8988T (cell line): Measurements from ENCODE around the gene LOXHD1.
A peak's percentile ranks its signal among the peaks of the same experiment; 100 is the strongest.

Experiments used
- DNase-seq: peaks from one replicate; pipeline ENCODE4 v3.0.0; 2011

Gene LOXHD1

DNA sequence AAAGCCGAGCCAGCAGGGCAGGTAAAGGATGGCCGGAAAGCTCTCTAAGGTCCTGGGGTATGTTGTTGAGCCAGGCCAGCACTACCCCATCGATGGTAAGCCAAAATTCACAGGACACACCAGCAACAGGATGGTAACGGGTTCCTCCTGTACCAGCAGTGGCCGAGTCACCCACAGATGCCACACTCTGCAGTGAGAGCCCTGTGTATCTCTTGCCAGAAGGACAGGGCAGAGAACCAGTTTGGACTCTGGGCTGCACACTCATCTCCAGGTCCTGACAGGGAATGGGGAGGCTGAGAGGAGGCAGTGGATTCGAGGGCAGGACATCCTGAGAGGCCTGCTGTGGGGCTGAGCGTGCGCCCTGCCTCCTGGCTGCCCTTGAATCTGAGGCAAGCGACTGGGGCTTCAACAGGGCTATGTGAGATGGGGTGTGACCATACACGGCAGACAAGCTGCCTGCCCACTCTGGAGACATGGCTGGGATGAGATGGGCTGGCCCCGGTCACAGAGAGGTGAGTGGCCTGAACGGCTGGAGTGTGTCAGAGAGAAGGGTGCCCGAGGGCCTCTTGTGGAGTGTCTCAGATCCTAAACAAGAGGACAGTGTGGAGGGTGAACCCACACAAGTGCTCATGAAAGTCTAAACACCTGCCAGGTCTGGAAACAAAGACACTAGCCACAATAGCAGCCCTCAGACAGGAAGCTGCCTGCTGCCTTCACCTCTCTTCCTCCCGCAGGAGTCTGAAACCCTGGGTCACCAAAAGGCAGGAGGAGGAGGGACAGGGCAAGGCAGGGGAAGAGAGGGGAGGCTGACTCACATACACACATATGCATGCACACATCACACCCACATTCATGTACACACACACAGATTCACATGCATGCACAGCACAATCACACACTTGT, 182.3 kb downstream of the LOXHD1 start:
- DNase-seq, result no peak

DNA sequence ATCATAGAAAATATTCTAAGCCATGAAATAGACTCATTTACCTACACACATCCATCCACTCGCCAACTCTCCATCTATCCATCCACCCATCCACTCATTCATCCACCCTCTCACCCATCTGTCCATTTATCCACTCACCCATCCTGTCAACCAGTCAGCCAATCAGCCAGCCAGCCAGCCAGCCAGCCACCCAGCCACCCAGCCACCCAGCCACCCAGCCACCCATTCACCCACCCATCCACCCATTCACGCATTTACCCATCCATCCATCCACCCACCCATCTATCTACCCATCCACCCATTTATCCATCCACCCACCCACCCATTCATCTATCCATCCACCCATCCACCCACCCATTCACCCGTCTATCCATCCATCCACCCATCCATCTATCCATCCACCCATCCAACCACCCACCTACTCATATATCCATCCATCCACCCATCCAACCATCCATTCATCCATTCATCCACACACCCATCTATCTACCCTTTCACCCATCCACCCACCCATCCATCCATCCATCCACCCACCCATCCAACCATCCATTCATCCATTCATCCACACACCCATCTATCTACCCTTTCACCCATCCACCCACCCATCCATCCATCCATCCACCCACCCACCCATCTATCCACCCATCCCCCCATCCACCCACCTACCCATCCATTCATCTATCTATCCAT, 185.1 kb downstream of the LOXHD1 start:
- no peak for DNase-seq

DNA sequence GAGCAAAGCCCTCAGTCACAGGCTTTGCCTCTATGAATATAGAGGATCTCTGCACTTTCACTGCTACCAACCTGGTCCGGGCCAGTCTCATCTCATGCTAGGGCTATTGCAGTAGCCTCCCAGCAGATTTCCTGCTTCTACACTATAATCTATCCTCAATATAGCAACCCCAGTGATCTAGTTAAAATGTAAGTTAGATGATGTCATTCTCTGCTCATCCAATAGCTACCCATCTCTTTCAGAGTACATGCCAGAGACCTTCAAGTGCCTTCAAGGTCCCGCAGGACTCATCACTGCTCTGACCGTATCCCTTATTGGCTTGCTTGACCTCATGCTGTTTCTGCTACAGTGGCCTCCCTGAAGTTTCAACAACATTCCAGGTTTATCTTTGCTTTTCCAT, 186.3 kb downstream of the LOXHD1 start:
- DNase-seq, result no peak

DNA sequence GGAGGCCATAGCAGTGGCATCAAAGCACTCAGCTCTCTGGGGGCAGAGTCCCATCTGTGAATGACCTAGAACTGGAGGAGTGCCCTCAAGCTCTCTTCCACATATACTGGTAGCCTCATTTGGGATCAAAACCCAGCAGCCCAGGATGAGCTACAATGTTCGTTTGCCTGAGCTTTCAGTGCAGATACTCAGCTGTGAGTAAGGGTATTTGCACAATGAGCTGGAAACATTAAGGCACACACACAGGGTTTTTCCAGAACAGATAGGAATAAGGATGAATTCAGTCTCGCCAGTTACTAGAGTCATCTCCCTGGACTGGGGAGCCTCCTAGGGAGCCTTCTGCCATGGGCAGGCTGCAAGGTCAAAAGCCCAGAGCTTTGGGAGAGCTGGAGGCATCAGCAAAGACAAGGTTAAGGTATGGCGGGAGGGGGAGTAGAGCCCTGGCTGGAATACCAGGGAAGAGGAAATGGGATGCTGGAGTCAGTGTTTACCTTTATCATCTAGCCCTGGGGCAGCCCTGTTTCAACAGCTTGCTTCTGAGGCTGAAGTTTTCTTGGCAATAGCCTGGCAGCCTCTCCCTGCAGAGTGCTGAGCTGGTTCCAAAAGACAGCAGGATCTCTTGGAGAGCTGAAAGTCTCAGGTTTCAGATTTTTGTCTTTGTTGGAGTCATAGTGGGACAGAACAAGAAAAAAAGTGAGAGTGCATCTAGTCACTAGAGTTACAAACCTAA, 187.7 kb downstream of the LOXHD1 start:
- no peak for DNase-seq

GRCh38 chr18:46468426-46469180, 188.4 kb downstream of the LOXHD1 start:
- no peak for DNase-seq

DNA sequence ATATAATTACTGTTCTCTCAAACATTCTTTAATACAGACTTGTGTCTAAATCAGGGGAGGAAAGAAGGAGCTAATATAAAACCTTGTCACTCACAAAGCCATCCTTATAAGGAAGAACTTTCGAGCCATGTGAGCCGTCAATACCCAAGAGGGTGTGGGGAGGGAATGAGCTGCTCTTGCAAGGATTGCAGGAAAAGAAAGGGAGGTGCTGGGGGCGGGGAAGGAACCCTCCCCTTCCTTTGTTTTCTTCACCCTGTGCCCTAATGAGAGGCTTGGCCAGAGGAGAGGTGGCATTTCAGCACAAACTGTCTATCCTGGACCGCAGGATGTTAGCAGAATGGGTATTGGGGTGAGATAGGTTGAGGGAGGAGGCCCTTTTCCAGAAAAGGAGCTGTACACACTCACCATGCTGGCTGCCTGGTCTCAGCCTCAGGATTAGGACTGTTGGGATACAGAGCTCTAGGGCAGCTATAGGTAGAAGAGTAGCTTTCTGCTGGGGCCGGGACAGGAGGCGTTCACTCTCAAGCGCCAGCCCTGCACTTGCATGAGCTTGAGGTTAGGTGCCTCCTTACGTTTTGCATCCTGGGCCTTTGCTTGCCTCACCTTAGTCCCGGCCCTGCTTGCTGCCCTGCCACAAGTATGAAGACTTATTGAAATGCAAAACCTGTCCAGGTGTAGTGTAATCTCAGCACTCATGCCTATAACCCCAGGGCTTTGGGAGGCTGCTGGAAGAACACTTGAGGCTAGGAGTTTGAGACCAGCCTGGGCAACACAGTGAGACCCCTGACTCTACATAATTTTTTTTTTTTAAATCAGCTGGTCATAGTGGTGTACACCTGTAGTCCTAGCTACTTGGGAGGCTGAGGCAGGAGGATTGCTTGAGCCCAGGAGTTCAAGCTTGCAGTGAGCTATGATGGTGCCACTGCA, 190.5 kb downstream of the LOXHD1 start:
- DNase-seq, result no peak

DNA sequence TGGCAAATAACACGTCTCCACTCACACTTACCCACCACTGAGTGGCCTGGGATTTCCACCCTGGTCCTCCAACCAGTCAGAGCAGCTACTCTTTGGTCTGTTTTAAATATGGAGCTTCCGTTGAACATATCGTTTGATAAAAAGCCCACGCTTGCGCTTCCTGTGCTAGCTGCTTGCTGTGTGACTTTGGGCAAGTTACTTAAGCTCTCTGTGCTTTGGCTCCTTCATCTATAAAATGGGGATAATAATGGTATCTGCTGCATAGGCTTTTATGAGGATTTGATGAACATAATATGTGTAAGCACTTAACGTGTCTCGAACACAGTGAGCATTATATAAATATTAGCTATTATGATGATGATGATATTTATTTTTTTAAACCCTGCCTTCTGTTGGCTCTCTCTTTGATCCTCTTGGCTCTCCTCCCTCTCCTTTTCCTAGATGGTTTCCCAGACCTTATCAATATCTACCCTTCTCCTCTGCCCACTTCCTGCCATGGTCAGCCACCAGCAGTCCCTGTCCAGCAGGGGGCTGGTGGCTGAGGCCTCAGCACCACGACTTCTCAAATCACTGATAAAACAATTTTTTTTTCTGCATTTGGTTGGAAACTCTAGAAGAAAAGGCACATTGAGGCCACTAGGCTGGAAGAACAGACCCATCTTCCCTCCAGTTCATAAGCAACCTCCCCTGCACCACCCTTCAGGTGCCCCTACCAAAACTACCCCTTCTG, 191.9 kb downstream of the LOXHD1 start:
- no peak for DNase-seq

- no peak for DNase-seq
Observed at GRCh38 chr18:46462523-46462922, 194.5 kb downstream of the LOXHD1 start.

GRCh38 chr18:46461993-46462392, 195.0 kb downstream of the LOXHD1 start:
- DNase-seq, result no peak

GRCh38 chr18:46460754-46461153, 196.3 kb downstream of the LOXHD1 start:
- DNase-seq, result no peak

DNA sequence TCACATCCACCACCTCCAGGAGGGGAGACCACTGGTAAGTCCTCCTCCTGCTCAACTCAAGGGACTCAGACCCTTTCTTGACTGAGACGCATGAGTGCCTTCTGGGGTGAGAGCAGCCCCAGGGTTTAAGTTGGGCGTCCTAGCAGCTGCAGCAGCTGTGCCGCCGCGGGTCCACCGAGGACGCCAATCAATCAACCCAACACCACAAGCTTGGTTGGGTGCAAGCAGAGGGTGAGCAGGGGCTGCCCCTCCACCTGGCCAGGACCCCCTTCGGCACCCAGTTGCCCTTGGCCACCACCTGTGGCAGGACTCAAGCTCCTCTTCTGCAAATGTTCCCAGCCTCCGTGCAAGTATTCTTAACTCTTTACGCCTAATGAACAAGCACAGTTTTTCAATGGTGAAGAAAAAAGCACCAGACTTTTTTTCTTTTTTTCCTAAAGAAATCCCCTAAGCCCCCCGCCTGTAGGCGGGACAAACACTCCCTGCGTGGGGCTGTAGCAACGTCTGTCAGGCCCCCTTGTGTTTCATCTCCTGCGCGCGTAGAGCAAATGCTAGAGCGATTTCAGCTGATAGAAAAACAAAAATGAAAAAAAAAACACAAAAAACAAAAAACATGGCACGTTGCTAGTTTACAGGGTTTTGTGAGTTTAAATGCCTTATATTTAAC, 197.1 kb downstream of the LOXHD1 start:
- DNase-seq, result no peak

- DNase-seq, result no peak
Observed at GRCh38 chr18:46458472-46458871, 198.5 kb downstream of the LOXHD1 start.

- DNase-seq, result no peak
Observed at GRCh38 chr18:46456691-46457090, 200.3 kb downstream of the LOXHD1 start.

- DNase-seq, result peak; percentile 44
Observed at GRCh38 chr18:46452820-46453219, 204.2 kb downstream of the LOXHD1 start.

GRCh38 chr18:46449499-46449898, 207.5 kb downstream of the LOXHD1 start:
- DNase-seq, result no peak

DNA sequence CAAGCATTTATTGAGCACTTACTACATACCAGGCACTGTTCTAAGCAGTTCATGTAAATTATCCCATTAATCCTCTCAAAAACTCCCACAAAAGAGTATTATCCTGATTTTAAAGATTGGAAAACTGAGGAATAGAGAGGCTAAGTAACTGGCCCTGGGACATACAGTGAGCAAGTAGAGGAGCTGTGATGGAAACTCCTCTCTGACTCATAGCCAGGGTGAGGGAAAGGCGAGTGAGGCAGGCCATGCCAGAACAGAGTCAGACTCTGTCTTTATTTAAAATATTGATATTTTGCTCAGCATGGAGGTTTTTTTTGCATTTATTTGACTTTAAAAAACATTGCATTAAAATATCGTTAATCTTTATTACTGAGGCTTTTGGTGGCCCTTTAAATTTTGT, 208.0 kb downstream of the LOXHD1 start:
- no peak for DNase-seq

DNA sequence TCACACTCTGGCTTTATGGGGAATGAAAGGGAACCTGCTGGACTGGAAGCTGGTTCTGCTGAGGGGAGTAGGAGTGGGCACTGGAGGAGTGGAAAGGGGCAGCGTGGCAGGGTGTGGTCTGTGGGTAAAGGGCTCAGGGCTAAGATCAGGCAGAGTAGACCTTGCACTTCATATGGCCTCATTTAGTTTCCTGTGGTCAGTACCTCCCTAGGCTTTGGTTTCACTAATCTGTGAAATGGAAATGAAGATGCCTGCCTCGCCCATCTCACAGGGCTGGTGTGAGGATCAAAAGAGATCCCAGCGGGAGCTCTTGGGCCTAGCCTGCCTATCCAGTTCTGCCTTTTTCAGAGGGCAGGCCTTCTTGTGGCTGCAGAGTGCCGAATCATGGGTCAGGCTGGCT, 208.7 kb downstream of the LOXHD1 start:
- no peak for DNase-seq

DNA sequence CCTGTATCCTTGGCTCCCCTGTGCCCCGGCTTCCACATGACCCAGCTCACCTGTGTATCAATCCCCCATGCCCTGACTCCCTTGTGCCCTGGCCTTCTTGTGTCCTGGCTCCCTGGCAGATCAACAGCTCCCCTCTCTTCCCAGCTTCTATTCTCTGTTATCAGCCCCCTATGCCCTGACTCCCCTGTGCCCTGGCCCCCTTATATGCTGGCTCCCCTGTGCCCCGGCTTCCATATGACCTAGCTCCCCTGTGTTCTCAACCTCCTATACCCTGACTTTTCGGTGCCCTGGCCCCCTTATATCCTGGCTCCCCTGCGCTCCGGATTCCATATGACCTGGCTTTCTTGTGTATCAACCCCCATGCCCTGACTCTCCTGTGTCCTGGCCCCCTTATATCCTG, 209.2 kb downstream of the LOXHD1 start:
- no peak for DNase-seq

GRCh38 chr18:46447323-46447722, 209.7 kb downstream of the LOXHD1 start:
- no peak for DNase-seq

GRCh38 chr18:46445522-46446313, 211.3 kb downstream of the LOXHD1 start:
- DNase-seq, result no peak
